ENCODE measurements around the gene SIGLEC8.

DNA sequence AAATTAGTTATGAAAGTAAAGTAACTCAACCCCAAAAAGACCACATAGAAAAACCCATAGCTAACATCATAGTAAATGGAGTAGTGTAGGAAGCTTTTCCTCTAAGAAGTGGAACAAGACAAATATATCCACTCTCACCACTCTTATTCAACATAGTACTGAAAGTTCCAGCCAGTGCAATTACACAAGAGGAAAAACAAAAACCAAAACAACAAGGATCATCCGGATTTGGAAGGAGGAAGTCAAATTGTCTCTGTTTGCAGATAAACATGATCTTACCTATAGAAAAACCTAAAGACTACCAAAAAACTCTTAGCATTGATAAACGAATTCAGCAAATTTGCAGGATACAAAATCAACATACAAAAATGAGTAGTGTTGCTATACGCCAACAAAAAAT lies 8.5 kb upstream of the SIGLEC8 start:
- TF ChIP-seq, protein P1, sequence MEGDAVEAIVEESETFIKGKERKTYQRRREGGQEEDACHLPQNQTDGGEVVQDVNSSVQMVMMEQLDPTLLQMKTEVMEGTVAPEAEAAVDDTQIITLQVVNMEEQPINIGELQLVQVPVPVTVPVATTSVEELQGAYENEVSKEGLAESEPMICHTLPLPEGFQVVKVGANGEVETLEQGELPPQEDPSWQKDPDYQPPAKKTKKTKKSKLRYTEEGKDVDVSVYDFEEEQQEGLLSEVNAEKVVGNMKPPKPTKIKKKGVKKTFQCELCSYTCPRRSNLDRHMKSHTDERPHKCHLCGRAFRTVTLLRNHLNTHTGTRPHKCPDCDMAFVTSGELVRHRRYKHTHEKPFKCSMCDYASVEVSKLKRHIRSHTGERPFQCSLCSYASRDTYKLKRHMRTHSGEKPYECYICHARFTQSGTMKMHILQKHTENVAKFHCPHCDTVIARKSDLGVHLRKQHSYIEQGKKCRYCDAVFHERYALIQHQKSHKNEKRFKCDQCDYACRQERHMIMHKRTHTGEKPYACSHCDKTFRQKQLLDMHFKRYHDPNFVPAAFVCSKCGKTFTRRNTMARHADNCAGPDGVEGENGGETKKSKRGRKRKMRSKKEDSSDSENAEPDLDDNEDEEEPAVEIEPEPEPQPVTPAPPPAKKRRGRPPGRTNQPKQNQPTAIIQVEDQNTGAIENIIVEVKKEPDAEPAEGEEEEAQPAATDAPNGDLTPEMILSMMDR (IDR thresholded peaks at IDR 0.05 in 2 of 3, conservative IDR thresholded peaks at IDR 0.05 in 1 of 3; ENCODE audit: borderline replicate concordance in 1 of 3, insufficient read depth in 1 of 3, low read depth in 2 of 3, low read length in 2 of 3): no peak
- TF ChIP-seq RAD21 (IDR thresholded peaks at IDR 0.05; ENCODE audit: low read depth) (no peak), POLR2A (IDR thresholded peaks at IDR 0.05; ENCODE audit: borderline replicate concordance, extremely low read depth, insufficient read depth, insufficient read length) (no peak), ZNF274 (IDR thresholded peaks at IDR 0.05; ENCODE audit: low read depth, low read length) (no peak), POLR2AphosphoS5 (IDR thresholded peaks at IDR 0.05; ENCODE audit: low read depth, low read length) (no peak), FOSL1 (IDR thresholded peaks at IDR 0.05; ENCODE audit: low read depth) (no peak), TCF7L2 (IDR thresholded peaks at IDR 0.05; ENCODE audit: borderline replicate concordance, extremely low read depth, insufficient read depth, insufficient read length) (no peak), SIN3A (IDR thresholded peaks at IDR 0.05; ENCODE audit: low read depth) (no peak), EZH2phosphoT487 (IDR thresholded peaks at IDR 0.05; ENCODE audit: borderline replicate concordance) (no peak), ZFX (IDR thresholded peaks at IDR 0.05) (no peak)
- TF ChIP-seq, protein P2, sequence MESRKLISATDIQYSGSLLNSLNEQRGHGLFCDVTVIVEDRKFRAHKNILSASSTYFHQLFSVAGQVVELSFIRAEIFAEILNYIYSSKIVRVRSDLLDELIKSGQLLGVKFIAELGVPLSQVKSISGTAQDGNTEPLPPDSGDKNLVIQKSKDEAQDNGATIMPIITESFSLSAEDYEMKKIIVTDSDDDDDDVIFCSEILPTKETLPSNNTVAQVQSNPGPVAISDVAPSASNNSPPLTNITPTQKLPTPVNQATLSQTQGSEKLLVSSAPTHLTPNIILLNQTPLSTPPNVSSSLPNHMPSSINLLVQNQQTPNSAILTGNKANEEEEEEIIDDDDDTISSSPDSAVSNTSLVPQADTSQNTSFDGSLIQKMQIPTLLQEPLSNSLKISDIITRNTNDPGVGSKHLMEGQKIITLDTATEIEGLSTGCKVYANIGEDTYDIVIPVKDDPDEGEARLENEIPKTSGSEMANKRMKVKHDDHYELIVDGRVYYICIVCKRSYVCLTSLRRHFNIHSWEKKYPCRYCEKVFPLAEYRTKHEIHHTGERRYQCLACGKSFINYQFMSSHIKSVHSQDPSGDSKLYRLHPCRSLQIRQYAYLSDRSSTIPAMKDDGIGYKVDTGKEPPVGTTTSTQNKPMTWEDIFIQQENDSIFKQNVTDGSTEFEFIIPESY (IDR thresholded peaks at IDR 0.05; ENCODE audit: extremely low read depth, insufficient replicate concordance, low read length): no peak
- TF ChIP-seq, protein P3, sequence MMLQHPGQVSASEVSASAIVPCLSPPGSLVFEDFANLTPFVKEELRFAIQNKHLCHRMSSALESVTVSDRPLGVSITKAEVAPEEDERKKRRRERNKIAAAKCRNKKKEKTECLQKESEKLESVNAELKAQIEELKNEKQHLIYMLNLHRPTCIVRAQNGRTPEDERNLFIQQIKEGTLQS (IDR thresholded peaks at IDR 0.05): no peak
- TF ChIP-seq, protein P4, sequence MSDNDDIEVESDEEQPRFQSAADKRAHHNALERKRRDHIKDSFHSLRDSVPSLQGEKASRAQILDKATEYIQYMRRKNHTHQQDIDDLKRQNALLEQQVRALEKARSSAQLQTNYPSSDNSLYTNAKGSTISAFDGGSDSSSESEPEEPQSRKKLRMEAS (IDR thresholded peaks at IDR 0.05): no peak
